ENCODE results near the gene CNTNAP2.

Gene CNTNAP2

GRCh38 chr7:148153616-148154284, 2037.1 kb downstream of the CNTNAP2 start:
- no peak for DNase-seq (ENCODE audit: low spot score)

GRCh38 chr7:148155000-148155399, 2038.4 kb downstream of the CNTNAP2 start:
- DNase-seq (ENCODE audit: low spot score) = no peak

GRCh38 chr7:148155826-148156225, 2039.2 kb downstream of the CNTNAP2 start:
- DNase-seq (ENCODE audit: low spot score) = no peak

- no peak for DNase-seq (ENCODE audit: low spot score)
Measured at GRCh38 chr7:148156233-148156632, 2039.6 kb downstream of the CNTNAP2 start.

GRCh38 chr7:148159331-148159730, 2042.7 kb downstream of the CNTNAP2 start:
- no peak for DNase-seq (ENCODE audit: low spot score)

- DNase-seq (ENCODE audit: low spot score) = no peak
Measured at GRCh38 chr7:148161776-148162175, 2045.2 kb downstream of the CNTNAP2 start.

- DNase-seq (ENCODE audit: low spot score) = no peak
Measured at GRCh38 chr7:148162808-148163207, 2046.2 kb downstream of the CNTNAP2 start.

- no peak for DNase-seq (ENCODE audit: low spot score)
Measured at GRCh38 chr7:148163246-148163645, 2046.6 kb downstream of the CNTNAP2 start.

- no peak for DNase-seq (ENCODE audit: low spot score)
Measured at GRCh38 chr7:148172920-148173319, 2056.3 kb downstream of the CNTNAP2 start.

GRCh38 chr7:148173369-148173768, 2056.8 kb downstream of the CNTNAP2 start:
- no peak for DNase-seq (ENCODE audit: low spot score)

GRCh38 chr7:148174376-148174775, 2057.8 kb downstream of the CNTNAP2 start:
- no peak for DNase-seq (ENCODE audit: low spot score)

GRCh38 chr7:148175512-148175911, 2058.9 kb downstream of the CNTNAP2 start:
- DNase-seq (ENCODE audit: low spot score) = no peak

- no peak for DNase-seq (ENCODE audit: low spot score)
Measured at GRCh38 chr7:148177972-148178371, 2061.4 kb downstream of the CNTNAP2 start.

- no peak for DNase-seq (ENCODE audit: low spot score)
Measured at GRCh38 chr7:148180075-148180474, 2063.5 kb downstream of the CNTNAP2 start.

GRCh38 chr7:148182264-148182663, 2065.7 kb downstream of the CNTNAP2 start:
- DNase-seq (ENCODE audit: low spot score) = no peak

GRCh38 chr7:148185041-148185440, 2068.4 kb downstream of the CNTNAP2 start:
- DNase-seq (ENCODE audit: low spot score) = no peak

- no peak for DNase-seq (ENCODE audit: low spot score)
Measured at GRCh38 chr7:148187471-148187870, 2070.9 kb downstream of the CNTNAP2 start.

GRCh38 chr7:148191391-148192065, 2074.9 kb downstream of the CNTNAP2 start:
- DNase-seq (ENCODE audit: low spot score) = no peak

GRCh38 chr7:148192491-148192890, 2075.9 kb downstream of the CNTNAP2 start:
- DNase-seq (ENCODE audit: low spot score) = no peak

GRCh38 chr7:148201992-148202391, 2085.4 kb downstream of the CNTNAP2 start:
- no peak for DNase-seq (ENCODE audit: low spot score)

- no peak for DNase-seq (ENCODE audit: low spot score)
Measured at GRCh38 chr7:148204639-148205304, 2088.2 kb downstream of the CNTNAP2 start.

- DNase-seq (ENCODE audit: low spot score) = no peak
Measured at GRCh38 chr7:148209643-148210190, 2093.1 kb downstream of the CNTNAP2 start.

GRCh38 chr7:148210804-148211325, 2094.3 kb downstream of the CNTNAP2 start:
- DNase-seq (ENCODE audit: low spot score) = no peak

All from AG08395 (cell line).